ENCODE measurements around the gene CES5A. TPM values are rescaled to one million over a fixed set of nuclear protein-coding genes. Genes with fewer than 3 reads are reported as not detected.
A peak's percentile ranks its signal among the peaks of the same experiment; 100 is the strongest.
"Not testable (repeated sequence)": the region's sequence is repeated elsewhere in the genome, so short reads cannot be mapped to it uniquely, and the experiment has no call there.

CES5A gene
- total RNA-seq = 0.35 TPM
- long read RNA-seq, partial matches to known transcripts = 0 of 1 reads
- long read RNA-seq, other reads (novel, unspliced or antisense) = 1 of 1 reads

- intact Hi-C loops (cut with DNase I) = no loop called here
- no peak for DNase-seq
- no peak for ATAC-seq (ENCODE audit: poor library complexity)
These were observed at the start of gene CES5A for GRCh38 chr16:55875273-55875672. TSS of gene CES5A (minus strand) at chr16:55875373. CDS start at chr16:55875221, 152 bp downstream.

GRCh38 chr16:55922662-55923061 lies 47.5 kb upstream of the CES5A start:
- ATAC-seq (ENCODE audit: poor library complexity) = no peak
- intact Hi-C loops (cut with DNase I) = no loop called here

GRCh38 chr16:55917373-55918160 lies 42.4 kb upstream of the CES5A start:
- ATAC-seq (ENCODE audit: poor library complexity) = no peak
- no peak for DNase-seq
- intact Hi-C loops (cut with DNase I) = no loop called here

More at GRCh38 chr16:55922662-55923061, 47.5 kb upstream of the CES5A start:
- DNase-seq = no peak

GRCh38 chr16:55915096-55915827 lies 40.1 kb upstream of the CES5A start:
- ATAC-seq (ENCODE audit: poor library complexity) (no peak), DNase-seq (no peak)
- intact Hi-C loops (cut with DNase I) = no loop called here

GRCh38 chr16:55914383-55914782 lies 39.2 kb upstream of the CES5A start:
- ATAC-seq (ENCODE audit: poor library complexity) (no peak), DNase-seq (no peak)
- intact Hi-C loops (cut with DNase I) = no loop called here

GRCh38 chr16:55913716-55914115 lies 38.5 kb upstream of the CES5A start:
- intact Hi-C loops (cut with DNase I) = no loop called here
- DNase-seq (no peak), ATAC-seq (ENCODE audit: poor library complexity) (peak; percentile 58)

GRCh38 chr16:55913121-55913520 lies 37.9 kb upstream of the CES5A start:
- intact Hi-C loops (cut with DNase I); DNase-seq: not testable (repeated sequence)

GRCh38 chr16:55912022-55912421 lies 36.8 kb upstream of the CES5A start:
- intact Hi-C loops (cut with DNase I) = no loop called here
- ATAC-seq (ENCODE audit: poor library complexity) (peak; percentile 90), DNase-seq (peak; percentile 67)

More at GRCh38 chr16:55913121-55913520, 37.9 kb upstream of the CES5A start:
- not testable (repeated sequence) for ATAC-seq (ENCODE audit: poor library complexity)

- ATAC-seq (ENCODE audit: poor library complexity) (no peak), DNase-seq (no peak)
- intact Hi-C loops (cut with DNase I) = no loop called here
These were observed 36.4 kb upstream of the CES5A start for GRCh38 chr16:55911616-55912015.

- DNase-seq = no peak
These were observed 34.7 kb upstream of the CES5A start for GRCh38 chr16:55909876-55910275.

GRCh38 chr16:55908641-55909040 lies 33.5 kb upstream of the CES5A start:
- no peak for DNase-seq
- ATAC-seq (ENCODE audit: poor library complexity) = no peak
- intact Hi-C loops (cut with DNase I) = no loop called here

More at GRCh38 chr16:55909876-55910275, 34.7 kb upstream of the CES5A start:
- intact Hi-C loops (cut with DNase I) = no loop called here
- no peak for ATAC-seq (ENCODE audit: poor library complexity)

GRCh38 chr16:55907661-55908060 lies 32.5 kb upstream of the CES5A start:
- ATAC-seq (ENCODE audit: poor library complexity) = no peak
- intact Hi-C loops (cut with DNase I) = no loop called here
- no peak for DNase-seq

- ATAC-seq (ENCODE audit: poor library complexity) = no peak
- no peak for DNase-seq
- intact Hi-C loops (cut with DNase I) = no loop called here
These were observed 30.9 kb upstream of the CES5A start for GRCh38 chr16:55906123-55906522.

GRCh38 chr16:55905651-55906050 lies 30.5 kb upstream of the CES5A start:
- ATAC-seq (ENCODE audit: poor library complexity) (no peak), DNase-seq (no peak)
- intact Hi-C loops (cut with DNase I) = no loop called here

- no peak for DNase-seq
- ATAC-seq (ENCODE audit: poor library complexity) = peak; percentile 61
- intact Hi-C loops (cut with DNase I) = no loop called here
These were observed 26.5 kb upstream of the CES5A start for GRCh38 chr16:55901566-55902217.

GRCh38 chr16:55900616-55901393 lies 25.6 kb upstream of the CES5A start:
- intact Hi-C loops (cut with DNase I) = no loop called here
- ATAC-seq (ENCODE audit: poor library complexity) (no peak), DNase-seq (no peak)

- no peak for DNase-seq
- intact Hi-C loops (cut with DNase I) = no loop called here
- ATAC-seq (ENCODE audit: poor library complexity) = no peak
These were observed 24.7 kb upstream of the CES5A start for GRCh38 chr16:55899857-55900256.

GRCh38 chr16:55898592-55898991 lies 23.4 kb upstream of the CES5A start:
- intact Hi-C loops (cut with DNase I) = no loop called here
- DNase-seq (no peak), ATAC-seq (ENCODE audit: poor library complexity) (no peak)

GRCh38 chr16:55892821-55893220 lies 17.6 kb upstream of the CES5A start:
- intact Hi-C loops (cut with DNase I) = no loop called here
- ATAC-seq (ENCODE audit: poor library complexity) (no peak), DNase-seq (no peak)

All from Right ventricle myocardium superior (tissue), 1 donor.